ENCODE data around the gene TDRD12. TPM values are rescaled to one million over a fixed set of nuclear protein-coding genes. Genes with fewer than 3 reads are reported as not detected.

TDRD12 gene
- total and polyA plus RNA-seq, 4 donors: under 0.01 to 0.23 (median 0.02) TPM; not detected in 1

DNA sequence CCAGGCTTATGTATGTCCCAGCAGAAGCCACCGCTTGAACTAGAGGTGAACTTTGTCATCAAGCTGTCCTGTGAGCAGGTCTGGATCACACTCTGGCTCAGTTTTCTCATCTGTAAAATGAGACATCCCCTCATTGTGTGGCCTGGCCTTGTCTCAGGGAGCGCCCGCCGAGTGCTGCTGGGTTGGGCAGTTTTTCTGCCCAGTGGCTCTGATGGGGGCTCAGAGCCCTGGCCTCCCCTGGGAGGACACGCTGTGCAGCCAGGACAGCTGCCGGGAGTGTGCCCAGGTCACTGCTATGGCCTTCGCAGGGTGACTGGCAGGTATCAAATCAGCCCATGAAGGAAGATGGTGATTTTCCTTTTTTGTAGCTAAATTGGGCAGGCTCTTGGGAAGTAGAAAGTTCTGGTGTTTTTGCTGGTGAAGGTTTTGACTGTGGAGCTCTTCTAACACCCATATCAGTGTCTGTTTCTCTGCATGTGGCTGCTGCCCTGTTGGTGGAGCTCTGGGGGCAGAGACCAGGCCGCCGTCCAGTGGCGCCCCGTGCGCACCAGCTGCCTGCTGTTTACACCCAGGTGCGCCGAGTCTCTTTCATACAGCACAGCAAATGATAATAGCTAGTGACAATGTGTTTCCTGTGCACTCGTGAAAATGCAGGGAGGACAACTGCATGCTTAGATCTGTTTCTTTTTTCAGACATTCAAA, 109.2 kb downstream of the TDRD12 start:
- no peak overlapping the region for H3K4me3 ChIP-seq (ENCODE audit: low read depth in 1 of 3, low read length in 3 of 3)
- WGBS: 91% methylated on average over 15 of the region's 15 CpGs
- H3K27ac ChIP-seq (ENCODE audit: low read depth in 1 of 2, low read length in 2 of 2): no peak overlapping the region
- no peak overlapping the region for H3K9ac ChIP-seq (ENCODE audit: low read depth in 1 of 2, low read length in 2 of 2)
- H3K36me3 ChIP-seq (ENCODE audit: control insufficient read depth in 4 of 4, insufficient read depth in 3 of 4, low read depth in 1 of 4, low read length in 3 of 4): peaks cover 1 to 27% (median 20%) of the 10 kb centered on the region in 4 donors
- H3K9me3 ChIP-seq (ENCODE audit: control insufficient read depth in 4 of 4, low read length in 3 of 4): no peaks in the 10 kb centered on the region
- H3K27me3 ChIP-seq (ENCODE audit: control insufficient read depth in 4 of 4, insufficient read depth in 4 of 4, low read length in 3 of 4): no peaks in the 10 kb centered on the region
- DNase-seq (ENCODE audit: low spot score): no peak
- H3K4me1 ChIP-seq (ENCODE audit: control insufficient read depth in 4 of 4, insufficient read depth in 4 of 4, low read length in 3 of 4): no peaks in the 10 kb centered on the region
- TF ChIP-seq NR2F2 (IDR thresholded peaks at IDR 0.05): no peak
- TF ChIP-seq FOXA1 (IDR thresholded peaks at IDR 0.05): no peak
- TF ChIP-seq, protein P1, sequence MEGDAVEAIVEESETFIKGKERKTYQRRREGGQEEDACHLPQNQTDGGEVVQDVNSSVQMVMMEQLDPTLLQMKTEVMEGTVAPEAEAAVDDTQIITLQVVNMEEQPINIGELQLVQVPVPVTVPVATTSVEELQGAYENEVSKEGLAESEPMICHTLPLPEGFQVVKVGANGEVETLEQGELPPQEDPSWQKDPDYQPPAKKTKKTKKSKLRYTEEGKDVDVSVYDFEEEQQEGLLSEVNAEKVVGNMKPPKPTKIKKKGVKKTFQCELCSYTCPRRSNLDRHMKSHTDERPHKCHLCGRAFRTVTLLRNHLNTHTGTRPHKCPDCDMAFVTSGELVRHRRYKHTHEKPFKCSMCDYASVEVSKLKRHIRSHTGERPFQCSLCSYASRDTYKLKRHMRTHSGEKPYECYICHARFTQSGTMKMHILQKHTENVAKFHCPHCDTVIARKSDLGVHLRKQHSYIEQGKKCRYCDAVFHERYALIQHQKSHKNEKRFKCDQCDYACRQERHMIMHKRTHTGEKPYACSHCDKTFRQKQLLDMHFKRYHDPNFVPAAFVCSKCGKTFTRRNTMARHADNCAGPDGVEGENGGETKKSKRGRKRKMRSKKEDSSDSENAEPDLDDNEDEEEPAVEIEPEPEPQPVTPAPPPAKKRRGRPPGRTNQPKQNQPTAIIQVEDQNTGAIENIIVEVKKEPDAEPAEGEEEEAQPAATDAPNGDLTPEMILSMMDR (IDR thresholded peaks at IDR 0.05; ENCODE audit: low read depth, low read length, missing input control): no peak
- no peak for TF ChIP-seq RXRA (IDR thresholded peaks at IDR 0.05)
- no peak for TF ChIP-seq GABPA (IDR thresholded peaks at IDR 0.05 in 1 of 2, conservative IDR thresholded peaks at IDR 0.05 in 1 of 2)
- TF ChIP-seq SP1 (IDR thresholded peaks at IDR 0.05): no peak
- TF ChIP-seq, protein P2, sequence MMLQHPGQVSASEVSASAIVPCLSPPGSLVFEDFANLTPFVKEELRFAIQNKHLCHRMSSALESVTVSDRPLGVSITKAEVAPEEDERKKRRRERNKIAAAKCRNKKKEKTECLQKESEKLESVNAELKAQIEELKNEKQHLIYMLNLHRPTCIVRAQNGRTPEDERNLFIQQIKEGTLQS (IDR thresholded peaks at IDR 0.05): no peak
- TF ChIP-seq YY1 (IDR thresholded peaks at IDR 0.05): no peak
- TF ChIP-seq FOXA2 (IDR thresholded peaks at IDR 0.05): no peak
- no peak for TF ChIP-seq TAF1 (conservative IDR thresholded peaks at IDR 0.05)
- TF ChIP-seq MAX (IDR thresholded peaks at IDR 0.05): no peak
- no peak for TF ChIP-seq JUND (IDR thresholded peaks at IDR 0.05)
- TF ChIP-seq HNF4A (conservative IDR thresholded peaks at IDR 0.05): no peak
- no peak for TF ChIP-seq HNF4G (IDR thresholded peaks at IDR 0.05)
- TF ChIP-seq ZBTB33 (IDR thresholded peaks at IDR 0.05): no peak

DNA sequence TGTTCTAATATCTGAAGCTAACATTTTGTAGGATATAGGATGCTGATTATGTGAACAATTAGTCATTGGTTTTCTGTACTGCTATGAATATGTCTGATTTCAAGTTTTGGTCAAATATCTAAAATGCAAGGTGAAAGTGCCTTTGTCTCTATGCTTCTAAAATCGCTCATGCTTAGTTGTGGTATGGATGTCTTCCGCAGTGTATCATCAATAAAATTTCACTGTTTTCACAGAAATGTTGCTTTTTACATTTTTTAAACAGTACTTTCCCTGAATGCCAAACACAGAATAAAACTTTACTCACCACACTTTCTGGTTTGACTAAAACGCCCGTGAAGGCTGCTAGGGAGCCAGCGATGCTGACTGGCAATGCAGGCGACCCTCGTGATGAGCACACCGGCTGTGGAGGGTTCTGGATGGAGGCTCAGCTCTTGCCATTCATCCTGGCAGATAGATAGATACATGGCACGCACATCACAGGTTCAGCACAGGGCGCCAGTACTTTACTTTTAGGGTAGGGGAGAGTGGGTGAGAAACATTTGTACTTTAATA, 109.9 kb downstream of the TDRD12 start:
- no peaks in the 10 kb centered on the region for H3K9me3 ChIP-seq (ENCODE audit: control insufficient read depth in 4 of 4, low read length in 3 of 4)
- TF ChIP-seq HNF4G (IDR thresholded peaks at IDR 0.05) (no peak), GABPA (IDR thresholded peaks at IDR 0.05 in 1 of 2, conservative IDR thresholded peaks at IDR 0.05 in 1 of 2) (no peak), ZBTB33 (IDR thresholded peaks at IDR 0.05) (no peak), NR2F2 (IDR thresholded peaks at IDR 0.05) (no peak), SP1 (IDR thresholded peaks at IDR 0.05) (no peak), RAD21 (IDR thresholded peaks at IDR 0.05) (no peak), HNF4A (conservative IDR thresholded peaks at IDR 0.05) (no peak), MAX (IDR thresholded peaks at IDR 0.05) (no peak), JUND (IDR thresholded peaks at IDR 0.05) (no peak), EGR1 (IDR thresholded peaks at IDR 0.05; ENCODE audit: low read depth in 2 of 2) (no peak), YY1 (IDR thresholded peaks at IDR 0.05) (no peak)
- TF ChIP-seq, protein P1 (IDR thresholded peaks at IDR 0.05; ENCODE audit: low read depth, low read length, missing input control): no peak
- H3K4me1 ChIP-seq (ENCODE audit: control insufficient read depth in 4 of 4, insufficient read depth in 4 of 4, low read length in 3 of 4): no peaks in the 10 kb centered on the region
- no peak overlapping the region for H3K9ac ChIP-seq (ENCODE audit: low read depth in 1 of 2, low read length in 2 of 2)
- no peak overlapping the region for H3K27ac ChIP-seq (ENCODE audit: low read depth in 1 of 2, low read length in 2 of 2)
- no peak overlapping the region for H3K4me3 ChIP-seq (ENCODE audit: low read depth in 1 of 3, low read length in 3 of 3)
- 95% methylated on average over 10 of the region's 10 CpGs for WGBS
- peaks cover 1 to 27% (median 20%) of the 10 kb centered on the region in 4 donors for H3K36me3 ChIP-seq (ENCODE audit: control insufficient read depth in 4 of 4, insufficient read depth in 3 of 4, low read depth in 1 of 4, low read length in 3 of 4)
- no peak for DNase-seq (ENCODE audit: low spot score)
- no peaks in the 10 kb centered on the region for H3K27me3 ChIP-seq (ENCODE audit: control insufficient read depth in 4 of 4, insufficient read depth in 4 of 4, low read length in 3 of 4)

Data from liver (tissue), 9 donors.